Progenitor cell of endocrine pancreas (in vitro differentiated cells): ENCODE data around the gene OBSL1. TPM values are rescaled to one million over a fixed set of nuclear protein-coding genes. Genes with fewer than 3 reads are reported as not detected.

ENCODE experiments used
- DNase-seq: peaks from one replicate; pipeline ENCODE4 v3.0.0; 2021; ENCODE audit warnings: low spot score; ENCODE audit not compliant: unreplicated experiment
- H3K27ac Mint-ChIP-seq: 2 replicates; pipeline ENCODE4 v1.8.0; 2021; ENCODE audit warnings: mild to moderate bottlenecking, moderate library complexity, mixed read lengths
- H3K27me3 Mint-ChIP-seq: 2 replicates; pipeline ENCODE4 v1.8.0; 2021; ENCODE audit warnings: mixed read lengths
- H3K36me3 Mint-ChIP-seq: 2 replicates; pipeline ENCODE4 v1.8.0; 2022; ENCODE audit warnings: mixed read lengths; ENCODE audit not compliant: insufficient read depth
- H3K4me1 Mint-ChIP-seq: 2 replicates; pipeline ENCODE4 v1.8.0; 2021; ENCODE audit warnings: low read depth, mixed read lengths
- H3K4me3 Mint-ChIP-seq: 2 replicates; pipeline ENCODE4 v1.8.0; 2021; ENCODE audit warnings: low read depth, mild to moderate bottlenecking, moderate library complexity, mixed read lengths
- H3K9me3 Mint-ChIP-seq: 2 replicates; pipeline ENCODE4 v1.8.0; 2021; ENCODE audit warnings: low read depth, mixed read lengths
- CTCF ChIP-seq: fragments of 200-600 bp; sonication (generic); IDR thresholded peaks from one replicate; pipeline ENCODE4 v1.5.0; 2021; ENCODE audit warnings: antibody characterized with exemption, mild to moderate bottlenecking; ENCODE audit not compliant: unreplicated experiment
- total RNA-seq: library from RNA; stranded (reverse); gene quantifications from 2 replicates; pipeline ENCODE4 v1.2.1, GENCODE V29; 2021

Gene OBSL1
- total RNA-seq, 1 donor from 2014 or later, result 198 TPM

GRCh38 chr2:219507581-219508443 is 63.5 kb downstream of the OBSL1 start:
- Mint-ChIP-seq H3K9me3 (no peaks in the 10 kb centered on the region), H3K27ac (no peak overlapping the region)
- DNase-seq, result no peak

GRCh38 chr2:219506802-219507526 is 64.4 kb downstream of the OBSL1 start:
- Mint-ChIP-seq H3K27ac (no peak overlapping the region), H3K27me3 (peaks cover 6% of the 10 kb centered on the region), H3K9me3 (no peaks in the 10 kb centered on the region), H3K4me1 (peaks cover 14% of the 10 kb centered on the region), H3K4me3 (no peak overlapping the region), H3K36me3 (peaks cover 4% of the 10 kb centered on the region)
- TF ChIP-seq CTCF, result no peak
- no peak for DNase-seq

More at GRCh38 chr2:219507581-219508443, 63.5 kb downstream of the OBSL1 start:
- no peak for TF ChIP-seq CTCF
- peaks cover 6% of the 10 kb centered on the region for H3K27me3 Mint-ChIP-seq
- H3K4me1 Mint-ChIP-seq, result peaks cover 19% of the 10 kb centered on the region
- no peak overlapping the region for H3K4me3 Mint-ChIP-seq
- peaks cover 4% of the 10 kb centered on the region for H3K36me3 Mint-ChIP-seq

GRCh38 chr2:219506153-219506801 is 65.1 kb downstream of the OBSL1 start:
- peaks cover 4% of the 10 kb centered on the region for H3K36me3 Mint-ChIP-seq
- no peak overlapping the region for H3K27ac Mint-ChIP-seq
- H3K4me1 Mint-ChIP-seq, result peaks cover 11% of the 10 kb centered on the region
- H3K9me3 Mint-ChIP-seq, result no peaks in the 10 kb centered on the region
- no peak for DNase-seq
- H3K4me3 Mint-ChIP-seq, result no peak overlapping the region
- TF ChIP-seq CTCF, result no peak
- peaks cover 6% of the 10 kb centered on the region for H3K27me3 Mint-ChIP-seq

- no peak overlapping the region for H3K4me3 Mint-ChIP-seq
- H3K9me3 Mint-ChIP-seq, result no peaks in the 10 kb centered on the region
- H3K27ac Mint-ChIP-seq, result no peak overlapping the region
- peaks cover 10% of the 10 kb centered on the region for H3K4me1 Mint-ChIP-seq
- TF ChIP-seq CTCF, result no peak
- H3K36me3 Mint-ChIP-seq, result peaks cover 4% of the 10 kb centered on the region
- H3K27me3 Mint-ChIP-seq, result peaks cover 6% of the 10 kb centered on the region
- no peak for DNase-seq
These were observed 65.8 kb downstream of the OBSL1 start for GRCh38 chr2:219505585-219505984.

- no peak for DNase-seq
- no peak for TF ChIP-seq CTCF
- H3K9me3 Mint-ChIP-seq, result no peaks in the 10 kb centered on the region
- peaks cover 7% of the 10 kb centered on the region for H3K27me3 Mint-ChIP-seq
- no peak overlapping the region for H3K27ac Mint-ChIP-seq
- H3K4me1 Mint-ChIP-seq, result peaks cover 16% of the 10 kb centered on the region
- peaks cover 4% of the 10 kb centered on the region for H3K36me3 Mint-ChIP-seq
- H3K4me3 Mint-ChIP-seq, result no peak overlapping the region
These were observed 68.7 kb downstream of the OBSL1 start for GRCh38 chr2:219502618-219503017.
